ENCODE results near the gene B3GNT2. TPM values are rescaled to one million over a fixed set of nuclear protein-coding genes. Genes with fewer than 3 reads are reported as not detected.
A peak's percentile ranks its signal among the peaks of the same experiment; 100 is the strongest.

Gene B3GNT2
- total and polyA plus RNA-seq, 2 donors (not counting 3 experiments of a cell fraction or from before 2014, with no cell fraction given), result 9.5 to 21.2 TPM

- FAIRE-seq (no peak), DNase-seq (ENCODE audit: low read depth, low spot score) (peak; percentile 35)
- no peak overlapping the region for H3K27ac ChIP-seq (ENCODE audit: insufficient read depth, low read depth, low read length)
Observed at GRCh38 chr2:62197011-62197924, 1.4 kb downstream of the B3GNT2 start.

More at GRCh38 chr2:62197011-62197924, 1.4 kb downstream of the B3GNT2 start:
- Histone ChIP-seq H2AFZ (ENCODE audit: low read depth, low read length) (peak overlapping the region; percentile 90), H3K4me1 (ENCODE audit: control insufficient read depth, extremely low read depth, insufficient read depth, low read length) (peaks cover 13% of the 10 kb centered on the region), H3K27me3 (ENCODE audit: control insufficient read depth in 2 of 2, insufficient read depth in 2 of 2, low read length in 2 of 2) (no peaks in the 10 kb centered on the region), H3K9me1 (replicated peaks; ENCODE audit: control insufficient read depth, extremely low read depth, insufficient read depth, low read length) (no peaks in the 10 kb centered on the region), H4K20me1 (replicated peaks; ENCODE audit: control insufficient read depth, extremely low read depth, insufficient read depth, low read length) (peaks cover 2% of the 10 kb centered on the region), H3K36me3 (ENCODE audit: control insufficient read depth in 2 of 2, extremely low read depth in 1 of 2, insufficient read depth in 2 of 2, low read length in 2 of 2) (no peaks in the 10 kb centered on the region), H3K9ac (replicated peaks; ENCODE audit: extremely low read depth, insufficient read depth, low read length) (peak overlapping the region; percentile 54), H3K4me3 (replicated peaks in 1 of 3; ENCODE audit: insufficient read depth in 1 of 3, low read depth in 1 of 3, low read length in 3 of 3) (peak overlapping the region; percentile 70 to 98 (median 98)), H3K79me2 (ENCODE audit: control insufficient read depth, insufficient read depth, low read length) (peaks cover 40% of the 10 kb centered on the region), H3K9me3 (replicated peaks; ENCODE audit: control insufficient read depth, insufficient read depth, low read length) (no peaks in the 10 kb centered on the region), H3K4me2 (ENCODE audit: insufficient read depth, low read length) (peak overlapping the region; percentile 81)
- TF ChIP-seq MAX (IDR thresholded peaks at IDR 0.05; ENCODE audit: insufficient read depth, insufficient read length), result no peak
- no peak for TF ChIP-seq POLR2AphosphoS5 (IDR thresholded peaks at IDR 0.05; ENCODE audit: insufficient read depth, low read depth, low read length)
- no peak for TF ChIP-seq JUN (IDR thresholded peaks at IDR 0.05; ENCODE audit: borderline replicate concordance, insufficient read depth, insufficient read length, low read depth)
- no peak for TF ChIP-seq FOS (IDR thresholded peaks at IDR 0.05; ENCODE audit: borderline replicate concordance, insufficient read depth, low read length)
- TF ChIP-seq, protein P1, sequence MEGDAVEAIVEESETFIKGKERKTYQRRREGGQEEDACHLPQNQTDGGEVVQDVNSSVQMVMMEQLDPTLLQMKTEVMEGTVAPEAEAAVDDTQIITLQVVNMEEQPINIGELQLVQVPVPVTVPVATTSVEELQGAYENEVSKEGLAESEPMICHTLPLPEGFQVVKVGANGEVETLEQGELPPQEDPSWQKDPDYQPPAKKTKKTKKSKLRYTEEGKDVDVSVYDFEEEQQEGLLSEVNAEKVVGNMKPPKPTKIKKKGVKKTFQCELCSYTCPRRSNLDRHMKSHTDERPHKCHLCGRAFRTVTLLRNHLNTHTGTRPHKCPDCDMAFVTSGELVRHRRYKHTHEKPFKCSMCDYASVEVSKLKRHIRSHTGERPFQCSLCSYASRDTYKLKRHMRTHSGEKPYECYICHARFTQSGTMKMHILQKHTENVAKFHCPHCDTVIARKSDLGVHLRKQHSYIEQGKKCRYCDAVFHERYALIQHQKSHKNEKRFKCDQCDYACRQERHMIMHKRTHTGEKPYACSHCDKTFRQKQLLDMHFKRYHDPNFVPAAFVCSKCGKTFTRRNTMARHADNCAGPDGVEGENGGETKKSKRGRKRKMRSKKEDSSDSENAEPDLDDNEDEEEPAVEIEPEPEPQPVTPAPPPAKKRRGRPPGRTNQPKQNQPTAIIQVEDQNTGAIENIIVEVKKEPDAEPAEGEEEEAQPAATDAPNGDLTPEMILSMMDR (IDR thresholded peaks at IDR 0.05; ENCODE audit: extremely low read depth in 1 of 2, insufficient read depth in 1 of 2, low read depth in 1 of 2, low read length in 2 of 2), result no peak
- no peak for TF ChIP-seq POLR2A (IDR thresholded peaks at IDR 0.05; ENCODE audit: low read depth, low read length)
- TF ChIP-seq GATA2 (IDR thresholded peaks at IDR 0.05; ENCODE audit: insufficient read depth, insufficient read length, low read depth, low read length), result no peak
- no peak for TF ChIP-seq EZH2 (IDR thresholded peaks at IDR 0.05; ENCODE audit: borderline replicate concordance, low read depth, low read length, severe bottlenecking)
- TF ChIP-seq MYC (IDR thresholded peaks at IDR 0.05; ENCODE audit: low read depth, low read length), result no peak
- no TSS peak for BruUV-seq (replicated peaks)
- intact Hi-C loops (cut with micrococcal nuclease), result loop anchor here (1.0 to 5.0 kb wide), 3 partner anchors 107 to 214 kb away; no protein-coding TSS in a partner anchor
- CTCF ChIA-PET, result interaction anchor here (1.0 to 2.9 kb wide), 3 partner anchors 105 to 214 kb away, joined by 3 to 10 read pairs (median 3); no protein-coding TSS in a partner anchor
- dilution Hi-C loops (cut with MboI; ENCODE audit: extremely low pct_ligation_motif_present, low sequenced_read_pairs), result no loop called here
- POLR2A ChIA-PET, result no interaction called here
